H9 (cell line): ENCODE results near the gene PCDHGC5. TPM values are rescaled to one million over a fixed set of nuclear protein-coding genes. Genes with fewer than 3 reads are reported as not detected.

Experiments used
- DNase-seq: peaks from one replicate; pipeline ENCODE4 v3.0.0-alpha.2; 2017
- H2AFZ ChIP-seq: one replicate; pipeline ENCODE4 v1.6.1; 2013; ENCODE audit warnings: mild to moderate bottlenecking, low read length, control low read depth, moderate library complexity
- H2AK5ac ChIP-seq: 2 replicates; pipeline ENCODE4 v1.6.1; 2013; ENCODE audit warnings: low read length, control low read depth, mixed read lengths; ENCODE audit not compliant: insufficient read length
- H2BK120ac ChIP-seq: one replicate; pipeline ENCODE4 v1.6.1; 2013; ENCODE audit warnings: low read depth, mild to moderate bottlenecking, low read length, control low read depth, inconsistent platforms; ENCODE audit not compliant: poor library complexity, severe bottlenecking
- H2BK12ac ChIP-seq: 2 replicates; pipeline ENCODE4 v1.6.1; 2013; ENCODE audit warnings: low read length, control low read depth, mixed read lengths, low read depth; ENCODE audit not compliant: insufficient read length
- H2BK15ac ChIP-seq: 2 replicates; pipeline ENCODE4 v1.6.1; 2013; ENCODE audit warnings: low read depth, low read length, control low read depth
- H2BK20ac ChIP-seq: one replicate; pipeline ENCODE4 v1.6.1; 2013; ENCODE audit warnings: low read depth, mild to moderate bottlenecking, low read length, control low read depth, inconsistent platforms; ENCODE audit not compliant: poor library complexity, severe bottlenecking
- H2BK5ac ChIP-seq: 2 replicates; pipeline ENCODE4 v1.6.1; 2013; ENCODE audit warnings: low read length, control low read depth, mixed read lengths; ENCODE audit not compliant: insufficient read length
- H3K14ac ChIP-seq: 2 replicates; pipeline ENCODE4 v1.6.1; 2013; ENCODE audit warnings: low read length, control low read depth; ENCODE audit not compliant: insufficient read depth
- H3K18ac ChIP-seq: 2 replicates; pipeline ENCODE4 v1.6.1; 2013; ENCODE audit warnings: low read depth, mild to moderate bottlenecking, mixed read lengths, low read length, control low read depth; ENCODE audit not compliant: insufficient read length
- H3K23ac ChIP-seq: 2 replicates; pipeline ENCODE4 v1.6.1; 2013; ENCODE audit warnings: low read length, control low read depth, mixed read lengths, low read depth; ENCODE audit not compliant: insufficient read length
- H3K23me2 ChIP-seq: 2 replicates; pipeline ENCODE4 v1.6.1; 2013; ENCODE audit warnings: low read depth, mild to moderate bottlenecking, mixed read lengths, low read length, control low read depth; ENCODE audit not compliant: insufficient read length, poor library complexity, severe bottlenecking
- H3K27ac ChIP-seq: 2 replicates; pipeline ENCODE4 v1.5.1; 2013; ENCODE audit warnings: low read length, control low read depth, mixed read lengths, low read depth; ENCODE audit not compliant: insufficient read length
- H3K27me3 ChIP-seq: 2 replicates; pipeline ENCODE4 v1.6.1; 2013; ENCODE audit warnings: low read length, control low read depth, inconsistent platforms; ENCODE audit not compliant: insufficient read depth
- H3K4ac ChIP-seq: 2 replicates; pipeline ENCODE4 v1.6.1; 2013; ENCODE audit warnings: low read depth, mild to moderate bottlenecking, control low read depth, inconsistent platforms, low read length, moderate library complexity
- H3K4me1 ChIP-seq: 2 replicates; pipeline ENCODE4 v1.6.1; 2013; ENCODE audit warnings: low read length, control low read depth, inconsistent platforms; ENCODE audit not compliant: insufficient read depth
- H3K4me2 ChIP-seq: 2 replicates; pipeline ENCODE4 v1.6.1; 2013; ENCODE audit warnings: low read length, control low read depth, mixed read lengths; ENCODE audit not compliant: insufficient read length, insufficient read depth
- H3K56ac ChIP-seq: 2 replicates; pipeline ENCODE4 v1.6.1; 2013; ENCODE audit warnings: low read depth, mild to moderate bottlenecking, mixed read lengths, low read length, control low read depth; ENCODE audit not compliant: insufficient read length
- H3K79me1 ChIP-seq: 2 replicates; pipeline ENCODE4 v1.6.1; 2013; ENCODE audit warnings: low read depth, mild to moderate bottlenecking, moderate library complexity, low read length, control low read depth, inconsistent platforms; ENCODE audit not compliant: insufficient read depth, poor library complexity, severe bottlenecking
- H3K79me2 ChIP-seq: 2 replicates; pipeline ENCODE4 v1.6.1; 2013; ENCODE audit warnings: low read length, control low read depth, inconsistent platforms; ENCODE audit not compliant: insufficient read depth
- H3K9ac ChIP-seq: 2 replicates; pipeline ENCODE4 v1.6.1; 2013; ENCODE audit warnings: low read length, control low read depth, mixed read lengths; ENCODE audit not compliant: insufficient read length; ENCODE audit errors: extremely low read depth
- H3K9me3 ChIP-seq: one replicate; pipeline ENCODE4 v1.6.1; 2013; ENCODE audit warnings: low read depth, low read length, inconsistent platforms; ENCODE audit not compliant: control insufficient read depth
- H3T11ph ChIP-seq: one replicate; pipeline ENCODE4 v1.6.1; 2013; ENCODE audit warnings: mild to moderate bottlenecking, low read length, control low read depth, inconsistent platforms
- H4K20me1 ChIP-seq: one replicate; pipeline ENCODE4 v1.6.1; 2013; ENCODE audit not compliant: control insufficient read depth, insufficient read length, insufficient read depth
- H4K5ac ChIP-seq: 2 replicates; pipeline ENCODE4 v1.6.1; 2013; ENCODE audit warnings: low read depth, mild to moderate bottlenecking, mixed read lengths, low read length, control low read depth; ENCODE audit not compliant: insufficient read length
- H4K8ac ChIP-seq: replicated peaks from 2 replicates; pipeline ENCODE4 v1.6.1; 2013; ENCODE audit warnings: low read length, control low read depth, mixed read lengths, low read depth; ENCODE audit not compliant: insufficient read length
- H4K91ac ChIP-seq: 2 replicates; pipeline ENCODE4 v1.6.1; 2013; ENCODE audit warnings: low read depth, mild to moderate bottlenecking, moderate library complexity, mixed read lengths, low read length, control low read depth; ENCODE audit not compliant: insufficient read length
- H3K27ac Mint-ChIP-seq, 3 experiments: 2 replicates in 2 of 3; 3 replicates in 1 of 3; pipeline ENCODE4 v1.8.0; 2020 to 2021; ENCODE audit warnings: mixed read lengths in 3 of 3, mild to moderate bottlenecking in 1 of 3, moderate library complexity in 1 of 3
- H3K27me3 Mint-ChIP-seq: 2 replicates; pipeline ENCODE4 v1.8.0; 2021; ENCODE audit warnings: low read depth, mild to moderate bottlenecking, moderate library complexity, mixed read lengths
- H3K36me3 Mint-ChIP-seq, 3 experiments: 2 replicates in 2 of 3; 3 replicates in 1 of 3; pipeline ENCODE4 v1.8.0; 2020 to 2021; ENCODE audit warnings: low read depth in 3 of 3, mixed read lengths in 3 of 3; ENCODE audit not compliant: insufficient read depth in 1 of 3
- H3K4me1 Mint-ChIP-seq, 2 experiments: 2 replicates each; pipeline ENCODE4 v1.8.0; 2020; ENCODE audit warnings: mixed read lengths in 2 of 2
- H3K4me3 Mint-ChIP-seq, 2 experiments: 2 replicates in 1 of 2; 3 replicates in 1 of 2; pipeline ENCODE4 v1.8.0; 2020 to 2021; ENCODE audit warnings: mild to moderate bottlenecking in 2 of 2, mixed read lengths in 2 of 2, moderate library complexity in 1 of 2
- H3K9me3 Mint-ChIP-seq, 2 experiments: 2 replicates in 1 of 2; 3 replicates in 1 of 2; pipeline ENCODE4 v1.8.0; 2020; ENCODE audit warnings: mild to moderate bottlenecking in 2 of 2, mixed read lengths in 2 of 2, moderate library complexity in 1 of 2
- CTCF ChIP-seq: fragments of 200-600 bp; sonication (generic); conservative IDR thresholded peaks from 3 replicates; pipeline ENCODE4 v1.8.0; 2021; ENCODE audit warnings: antibody characterized with exemption, mild to moderate bottlenecking
- WGBS: extraction: QIAGEN DNeasy Blood & Tissue Kit; methylation state at CpG from one replicate; pipeline ENCODE4 v1.1.7; 2013; ENCODE audit warnings: missing lambda C conversion rate, low lambda C conversion rate, mixed read lengths; ENCODE audit not compliant: insufficient read length; ENCODE audit errors: extremely low coverage; 5-methylcytosine and 5-hydroxymethylcytosine counted together
- total RNA-seq: library from RNA; stranded (reverse); gene quantifications from 2 replicates; pipeline ENCODE4 v1.2.1, GENCODE V29; 2021

The PCDHGC5 gene
- total RNA-seq, 1 experiment from 2014 or later = 0.66 TPM

- no peak overlapping the region for H3K27ac ChIP-seq
These were observed 15.3 kb downstream of the PCDHGC5 start for GRCh38 chr5:141504216-141504615.

More at GRCh38 chr5:141504216-141504615, 15.3 kb downstream of the PCDHGC5 start:
- no peak overlapping the region for H4K5ac ChIP-seq
- H3K9me3 ChIP-seq = no peaks in the 10 kb centered on the region
- H3K18ac ChIP-seq = no peak overlapping the region
- no peaks in the 10 kb centered on the region for H3K79me1 ChIP-seq
- H3K56ac ChIP-seq = no peak overlapping the region
- H2BK12ac ChIP-seq = no peak overlapping the region
- no peak overlapping the region for H2BK120ac ChIP-seq
- no peak overlapping the region for H3K4ac ChIP-seq
- no peaks in the 10 kb centered on the region for H3K79me2 ChIP-seq
- H3K27ac Mint-ChIP-seq = no peak overlapping the region; a peak in 1 of 7 replicates
- H3K14ac ChIP-seq = no peak overlapping the region
- WGBS = no CpG with 5 or more reads among the region's 4 CpGs
- H3T11ph ChIP-seq = no peak overlapping the region
- no peaks in the 10 kb centered on the region for H3K27me3 Mint-ChIP-seq
- no peak for DNase-seq
- no peaks in the 10 kb centered on the region for H3K23me2 ChIP-seq
- H3K4me2 ChIP-seq = no peak overlapping the region
- H3K9me3 Mint-ChIP-seq = no peaks in the 10 kb centered on the region
- no peak for TF ChIP-seq CTCF
- H2BK15ac ChIP-seq = no peak overlapping the region
- H3K23ac ChIP-seq = no peak overlapping the region
- H3K27me3 ChIP-seq = no peaks in the 10 kb centered on the region
- no peak overlapping the region for H2AFZ ChIP-seq
- no peak overlapping the region for H4K91ac ChIP-seq
- H3K4me1 Mint-ChIP-seq = peaks cover 23 to 25% of the 10 kb centered on the region in 2 experiments
- H3K36me3 Mint-ChIP-seq = peaks cover 0 to 10% (median 0%) of the 10 kb centered on the region in 3 experiments; a peak in 3 of 7 replicates
- no peak overlapping the region for H4K8ac ChIP-seq
- H4K20me1 ChIP-seq = no peaks in the 10 kb centered on the region
- no peak overlapping the region for H3K4me3 Mint-ChIP-seq
- H2BK5ac ChIP-seq = no peak overlapping the region
- H3K4me1 ChIP-seq = peaks cover 4% of the 10 kb centered on the region; the same call in 1 of the 2 replicates
- H3K9ac ChIP-seq = no peak overlapping the region
- H2BK20ac ChIP-seq = no peak overlapping the region
- H2AK5ac ChIP-seq = no peak overlapping the region
